ENCODE data around the gene MEIKIN. TPM values are rescaled to one million over a fixed set of nuclear protein-coding genes. Genes with fewer than 3 reads are reported as not detected.

Gene MEIKIN
- polyA plus RNA-seq, 3 donors = 0.16 to 1.6 (median 1.6) TPM

DNA sequence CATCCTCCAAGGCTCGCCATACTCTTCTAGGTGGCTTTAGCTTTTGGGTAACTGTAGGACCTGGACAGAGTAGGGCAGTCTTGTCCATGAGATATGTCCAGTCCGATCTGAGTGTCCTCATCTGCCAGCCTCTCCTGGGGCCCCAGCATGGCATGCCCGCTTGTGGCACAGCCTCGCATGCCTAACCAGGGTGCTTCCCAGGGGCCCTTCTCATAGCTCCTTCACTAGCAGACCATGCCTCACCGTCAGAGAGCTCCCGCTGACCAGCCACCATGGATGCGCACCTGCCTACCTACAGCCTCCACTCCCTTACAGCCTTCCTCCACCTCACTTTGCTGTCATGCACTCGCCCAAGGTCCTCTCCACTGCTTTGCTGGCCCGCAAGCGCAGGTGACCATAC is 88.1 kb downstream of the MEIKIN start:
- no peaks in the 10 kb centered on the region for H4K20me1 ChIP-seq (ENCODE audit: insufficient read depth, low read length)
- no peak overlapping the region for H3K27ac ChIP-seq (ENCODE audit: low read depth in 1 of 2, low read length in 2 of 2)
- no peak for DNase-seq
- peaks cover 0 to 13% of the 10 kb centered on the region in 2 donors for H3K9me3 ChIP-seq (replicated peaks in 1 of 2; ENCODE audit: control insufficient read depth in 1 of 2, insufficient read depth in 1 of 2, low read length in 2 of 2)
- Mint-ChIP-seq H3K9me3 (peaks cover 1 to 16% (median 10%) of the 10 kb centered on the region in 7 donors), H3K4me3 (no peak overlapping the region), H3K36me3 (peaks cover 0 to 3% of the 10 kb centered on the region in 2 donors), H3K4me1 (peaks cover 10% of the 10 kb centered on the region), H3K27ac (peak overlapping the region in 1 of 7 donors; percentile 10), H3K27me3 (ENCODE audit: low read depth in 3 of 3) (peaks cover 0 to 1% (median 0%) of the 10 kb centered on the region in 3 donors)
- no peak overlapping the region for H2AFZ ChIP-seq (ENCODE audit: insufficient read depth, low read depth, low read length, poor library complexity, severe bottlenecking)
- no peaks in the 10 kb centered on the region for H3K36me3 ChIP-seq (replicated peaks in 1 of 2; ENCODE audit: control insufficient read depth in 1 of 2, insufficient read depth in 2 of 2, low read length in 2 of 2)
- no peaks in the 10 kb centered on the region for H3K79me2 ChIP-seq (ENCODE audit: insufficient read depth, low read length)
- no peak overlapping the region for H3K4me2 ChIP-seq (replicated peaks; ENCODE audit: extremely low read depth, low read length, poor library complexity, severe bottlenecking)
- intact Hi-C loops (cut with micrococcal nuclease) = no loop called here
- H3K9ac ChIP-seq (ENCODE audit: insufficient read depth, low read length, poor library complexity, severe bottlenecking) = no peak overlapping the region
- H3K27me3 ChIP-seq (ENCODE audit: control insufficient read depth in 2 of 2, insufficient read depth in 2 of 2, low read length in 2 of 2) = no peaks in the 10 kb centered on the region
- TF ChIP-seq, protein P1, sequence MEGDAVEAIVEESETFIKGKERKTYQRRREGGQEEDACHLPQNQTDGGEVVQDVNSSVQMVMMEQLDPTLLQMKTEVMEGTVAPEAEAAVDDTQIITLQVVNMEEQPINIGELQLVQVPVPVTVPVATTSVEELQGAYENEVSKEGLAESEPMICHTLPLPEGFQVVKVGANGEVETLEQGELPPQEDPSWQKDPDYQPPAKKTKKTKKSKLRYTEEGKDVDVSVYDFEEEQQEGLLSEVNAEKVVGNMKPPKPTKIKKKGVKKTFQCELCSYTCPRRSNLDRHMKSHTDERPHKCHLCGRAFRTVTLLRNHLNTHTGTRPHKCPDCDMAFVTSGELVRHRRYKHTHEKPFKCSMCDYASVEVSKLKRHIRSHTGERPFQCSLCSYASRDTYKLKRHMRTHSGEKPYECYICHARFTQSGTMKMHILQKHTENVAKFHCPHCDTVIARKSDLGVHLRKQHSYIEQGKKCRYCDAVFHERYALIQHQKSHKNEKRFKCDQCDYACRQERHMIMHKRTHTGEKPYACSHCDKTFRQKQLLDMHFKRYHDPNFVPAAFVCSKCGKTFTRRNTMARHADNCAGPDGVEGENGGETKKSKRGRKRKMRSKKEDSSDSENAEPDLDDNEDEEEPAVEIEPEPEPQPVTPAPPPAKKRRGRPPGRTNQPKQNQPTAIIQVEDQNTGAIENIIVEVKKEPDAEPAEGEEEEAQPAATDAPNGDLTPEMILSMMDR (IDR thresholded peaks at IDR 0.05) = no peak
- WGBS (ENCODE audit: insufficient coverage) = 96% methylated on average over 9 of the region's 10 CpGs
- peaks cover 0 to 10% of the 10 kb centered on the region in 2 donors for H3K4me1 ChIP-seq (ENCODE audit: control insufficient read depth in 1 of 2, insufficient read depth in 2 of 2, low read length in 2 of 2)
- H3K4me3 ChIP-seq (replicated peaks in 1 of 3; ENCODE audit: low read depth in 2 of 3, low read length in 3 of 3) = no peak overlapping the region

DNA sequence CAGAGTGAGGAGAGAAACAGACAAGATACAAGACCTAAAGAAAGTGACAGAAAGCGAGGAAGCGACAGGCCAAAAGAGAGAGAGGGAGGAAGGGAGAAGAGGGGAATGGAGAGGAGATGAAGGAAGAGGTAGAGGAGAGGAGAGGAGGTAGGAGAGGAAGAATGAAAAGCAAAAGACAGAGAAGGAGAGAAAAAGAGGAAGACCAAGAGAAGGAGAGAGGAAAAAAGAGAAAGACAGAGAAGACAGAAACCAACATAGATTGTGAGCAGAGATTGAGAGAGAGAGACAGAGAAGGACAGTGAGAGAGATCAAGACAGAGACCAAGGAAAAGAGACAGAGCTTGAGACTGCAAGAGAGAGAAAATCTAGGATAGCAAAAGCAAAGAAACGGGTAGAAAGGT is 90.0 kb downstream of the MEIKIN start:
- Mint-ChIP-seq H3K36me3 (peaks cover 0 to 3% of the 10 kb centered on the region in 2 donors), H3K4me3 (no peak overlapping the region), H3K9me3 (peaks cover 1 to 11% (median 6%) of the 10 kb centered on the region in 7 donors), H3K27me3 (ENCODE audit: low read depth in 3 of 3) (peaks cover 0 to 2% (median 1%) of the 10 kb centered on the region in 3 donors), H3K4me1 (peaks cover 10% of the 10 kb centered on the region), H3K27ac (peak overlapping the region in 3 of 7 donors; percentile 4 to 35 (median 21))
- H3K4me2 ChIP-seq (replicated peaks; ENCODE audit: extremely low read depth, low read length, poor library complexity, severe bottlenecking) = no peak overlapping the region
- intact Hi-C loops (cut with micrococcal nuclease) = no loop called here
- H2AFZ ChIP-seq (ENCODE audit: insufficient read depth, low read depth, low read length, poor library complexity, severe bottlenecking) = no peak overlapping the region
- H3K27ac ChIP-seq (ENCODE audit: low read depth in 1 of 2, low read length in 2 of 2) = no peak overlapping the region
- peaks cover 0 to 9% of the 10 kb centered on the region in 2 donors for H3K9me3 ChIP-seq (replicated peaks in 1 of 2; ENCODE audit: control insufficient read depth in 1 of 2, insufficient read depth in 1 of 2, low read length in 2 of 2)
- DNase-seq = no peak
- H3K27me3 ChIP-seq (ENCODE audit: control insufficient read depth in 2 of 2, insufficient read depth in 2 of 2, low read length in 2 of 2) = no peaks in the 10 kb centered on the region
- H4K20me1 ChIP-seq (ENCODE audit: insufficient read depth, low read length) = no peaks in the 10 kb centered on the region
- TF ChIP-seq, protein P1 (IDR thresholded peaks at IDR 0.05) = no peak
- H3K9ac ChIP-seq (ENCODE audit: insufficient read depth, low read length, poor library complexity, severe bottlenecking) = no peak overlapping the region
- no peaks in the 10 kb centered on the region for H3K36me3 ChIP-seq (replicated peaks in 1 of 2; ENCODE audit: control insufficient read depth in 1 of 2, insufficient read depth in 2 of 2, low read length in 2 of 2)
- peaks cover 0 to 10% of the 10 kb centered on the region in 2 donors for H3K4me1 ChIP-seq (ENCODE audit: control insufficient read depth in 1 of 2, insufficient read depth in 2 of 2, low read length in 2 of 2)
- no peak overlapping the region for H3K4me3 ChIP-seq (replicated peaks in 1 of 3; ENCODE audit: low read depth in 2 of 3, low read length in 3 of 3)
- no peaks in the 10 kb centered on the region for H3K79me2 ChIP-seq (ENCODE audit: insufficient read depth, low read length)
- WGBS (ENCODE audit: insufficient coverage) = 100% methylated on average over 3 of the region's 3 CpGs
